Activated T-cell treated with anti-CD3 and anti-CD28 coated beads for 48 hours (primary cell): ENCODE results near the gene FAM222A.

Experiments used
- DNase-seq: peaks from one replicate; pipeline ENCODE4 v3.0.0-alpha.2; 2020; ENCODE audit warnings: low read depth

FAM222A gene

DNA sequence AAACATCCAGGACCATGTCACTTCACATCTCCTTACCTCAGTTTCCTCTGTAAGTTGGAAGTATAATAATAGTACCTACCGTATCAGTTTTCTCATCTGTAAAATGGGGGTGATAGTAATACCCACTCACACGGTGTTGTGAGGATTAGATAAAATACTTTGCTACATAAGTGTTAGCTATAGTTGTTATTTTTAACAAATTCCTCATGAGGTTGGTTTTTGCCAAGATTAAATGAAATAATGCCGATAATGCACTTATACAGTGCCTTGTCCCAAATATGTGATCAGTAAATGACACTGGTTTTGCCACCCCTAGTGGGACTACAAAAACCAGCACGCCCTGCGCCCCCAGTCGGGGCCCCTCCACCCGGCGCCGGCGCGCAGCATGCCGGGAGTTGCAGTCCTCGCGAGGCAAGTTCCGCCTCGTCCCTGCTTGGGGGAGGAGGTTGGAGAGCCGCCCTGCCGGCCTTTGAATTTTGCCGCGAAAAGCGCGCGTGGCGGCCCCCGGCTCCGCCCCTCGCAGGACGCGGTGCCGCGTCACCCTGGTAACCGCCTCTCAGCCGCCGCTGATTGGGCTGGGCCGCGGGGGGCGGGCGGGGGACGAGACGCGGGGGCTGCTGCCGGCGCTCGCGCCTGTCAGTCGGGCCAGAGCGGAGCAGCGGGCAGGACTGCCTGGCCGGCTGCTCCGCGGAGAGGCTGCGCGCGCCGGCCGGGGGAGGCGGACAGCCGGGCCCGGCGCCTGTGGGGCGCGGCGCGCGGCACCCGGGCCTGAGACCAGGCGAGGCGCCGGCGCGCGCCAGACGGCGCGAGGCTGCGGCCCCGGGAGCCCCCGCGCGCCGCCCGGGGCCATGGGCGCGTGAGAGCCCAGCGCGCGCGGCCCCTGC is at the start of gene FAM222A:
Gene FAM222A (plus strand): TSS at position 639 of the 884 bp plus-strand sequence. CDS start 30,322 bp downstream, outside the sequence.
- DNase-seq = peak; percentile 94

DNA sequence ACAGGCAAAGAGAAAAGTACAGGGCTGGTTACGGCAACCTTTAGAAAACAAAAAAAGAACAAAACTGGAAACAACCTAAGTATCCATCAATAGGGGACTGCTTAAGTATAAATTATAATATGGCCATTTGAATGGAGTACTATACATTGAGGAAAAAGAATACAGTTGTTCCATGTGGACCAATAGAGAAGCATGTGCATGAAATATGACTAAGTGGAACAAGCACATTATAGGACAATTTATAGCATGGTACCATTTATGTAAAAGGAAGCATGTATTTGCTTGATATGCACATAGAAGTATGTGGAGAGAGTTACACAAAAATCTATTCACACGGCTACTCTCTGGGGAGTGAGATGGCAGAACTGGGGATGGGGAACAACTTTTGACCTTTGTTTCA is 49.2 kb upstream of the FAM222A start:
- DNase-seq = no peak

DNA sequence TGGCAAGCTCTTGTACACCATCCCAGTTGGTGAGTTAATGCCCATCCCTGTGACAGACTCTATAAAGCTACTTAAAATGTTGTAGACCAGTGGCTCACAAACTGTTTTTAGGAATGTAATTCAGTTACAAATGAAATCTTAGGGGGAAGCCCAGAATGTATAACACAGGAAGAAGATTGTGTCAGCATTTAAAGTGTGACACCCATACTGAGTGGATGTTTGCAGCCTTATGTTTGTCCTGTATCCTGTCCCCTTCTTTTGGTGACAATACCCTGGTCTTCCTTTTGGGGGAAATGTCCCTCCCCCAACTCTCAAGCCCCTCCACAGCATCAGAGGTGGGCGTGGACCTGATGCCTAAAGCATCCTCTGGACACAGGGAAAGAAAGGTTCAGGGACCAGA is 47.6 kb upstream of the FAM222A start:
- no peak for DNase-seq

DNA sequence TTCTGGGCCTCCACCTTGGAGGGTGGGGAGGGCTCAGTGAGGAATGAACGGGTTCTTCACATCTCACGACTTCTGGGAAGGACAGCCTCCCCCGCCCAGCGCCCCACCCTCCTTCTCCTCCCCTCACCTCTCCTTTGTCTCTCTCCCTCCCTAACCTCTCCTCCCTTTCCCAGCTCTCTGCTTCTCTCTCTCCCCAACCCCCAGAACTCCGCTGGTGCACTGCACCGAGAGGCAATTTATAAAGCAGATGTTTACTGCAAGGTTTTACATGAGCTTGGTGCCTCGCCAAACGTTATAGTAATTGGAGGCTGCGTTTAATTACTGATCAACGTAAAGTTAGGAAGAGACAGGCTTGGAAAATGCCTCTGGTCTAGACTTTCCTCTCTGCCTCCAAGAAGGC is 42.9 kb upstream of the FAM222A start:
- DNase-seq = no peak

DNA sequence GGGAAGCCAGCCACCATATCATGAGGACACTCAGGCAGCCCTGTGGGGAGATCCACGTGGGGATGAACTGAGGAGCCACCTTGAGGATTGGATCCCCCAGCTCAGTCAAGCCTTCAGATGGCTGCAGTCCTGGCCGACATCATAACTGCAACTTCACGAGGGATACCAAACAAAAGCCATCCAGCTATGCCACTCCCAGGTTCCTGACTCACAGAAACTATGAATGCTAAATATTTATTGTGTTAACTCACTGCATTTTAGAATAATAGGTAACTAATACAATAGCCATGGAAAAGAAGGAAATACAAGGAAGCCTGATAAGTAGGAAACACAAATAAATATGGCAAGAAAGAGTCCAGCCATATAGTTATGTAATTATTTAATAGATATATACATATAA is 42.1 kb upstream of the FAM222A start:
- DNase-seq = no peak

DNA sequence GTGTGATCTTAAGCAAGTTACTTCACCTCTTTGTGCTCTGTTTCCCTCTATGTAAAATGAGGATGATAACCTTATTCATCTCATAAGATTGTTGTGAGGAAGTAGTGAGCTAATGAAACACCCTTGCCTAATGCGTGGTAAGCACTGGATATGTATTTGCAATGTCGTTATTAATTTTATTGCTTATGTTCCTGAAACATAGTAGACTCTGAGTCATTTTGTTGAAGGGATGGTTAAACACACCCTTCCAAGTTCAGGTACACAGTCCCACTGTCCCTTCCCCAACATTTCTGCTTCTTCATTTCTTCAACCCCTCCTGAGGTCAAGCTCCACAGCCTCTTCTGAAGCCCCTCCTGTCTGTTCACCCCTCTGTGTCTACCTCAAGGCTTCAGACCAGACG is 40.2 kb upstream of the FAM222A start:
- no peak for DNase-seq

DNA sequence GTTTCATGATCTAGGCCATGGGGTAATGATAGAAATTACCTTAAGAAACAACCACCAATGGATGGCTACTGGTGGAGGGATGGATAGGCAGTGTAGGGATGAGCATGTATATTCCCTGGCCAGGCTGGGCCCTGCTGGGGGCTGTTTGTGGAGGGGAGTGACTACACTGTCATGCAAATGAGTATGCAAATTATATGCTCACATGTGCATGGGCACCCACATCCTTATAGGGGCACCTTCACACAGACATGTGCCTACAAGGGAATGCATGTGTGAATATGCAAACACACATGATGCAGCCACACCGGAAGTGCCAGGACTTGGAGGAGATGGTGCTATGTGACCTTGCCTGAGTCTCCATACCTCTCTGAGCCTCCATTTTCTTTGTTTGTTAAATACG is 39.7 kb upstream of the FAM222A start:
- DNase-seq = no peak

DNA sequence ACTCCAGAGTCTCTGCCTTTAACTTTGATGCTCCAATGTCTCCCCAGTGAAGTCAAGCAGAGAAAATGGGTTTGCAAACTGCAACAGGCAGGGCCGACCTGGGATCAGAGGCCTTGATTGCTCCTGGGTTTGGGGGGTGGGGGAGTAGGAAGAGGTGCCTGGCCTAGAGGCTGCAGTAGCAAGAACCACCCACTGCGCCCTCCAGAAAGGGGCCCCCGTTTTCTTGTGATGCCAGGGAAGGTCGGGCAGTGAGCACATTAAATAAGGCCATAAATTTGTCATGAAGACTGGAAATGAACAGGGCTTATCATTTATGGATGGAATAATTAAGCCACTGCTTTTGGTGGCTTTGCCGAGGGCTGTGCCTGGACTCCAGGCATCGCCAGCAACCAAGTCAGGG is 38.2 kb upstream of the FAM222A start:
- DNase-seq = no peak

DNA sequence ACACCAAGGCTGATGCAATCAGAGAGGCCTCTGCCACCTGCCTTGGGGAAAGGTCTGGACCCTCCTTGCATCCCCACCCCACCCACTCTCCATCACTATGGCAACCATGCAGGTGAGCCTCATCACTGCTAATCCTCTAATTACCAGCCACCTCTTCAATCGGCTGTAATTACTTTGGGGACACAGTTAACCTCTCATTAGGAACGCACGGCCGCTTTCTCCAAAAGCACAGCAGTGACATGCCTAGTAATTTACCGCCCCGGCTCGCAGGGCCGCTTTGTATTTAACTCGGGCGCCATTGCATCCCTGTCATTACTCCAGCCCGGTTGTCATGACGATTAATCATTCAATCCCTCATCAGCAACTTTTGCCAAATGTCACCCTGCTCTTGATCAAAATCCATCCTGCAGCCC is 36.3 kb upstream of the FAM222A start:
- no peak for DNase-seq

DNA sequence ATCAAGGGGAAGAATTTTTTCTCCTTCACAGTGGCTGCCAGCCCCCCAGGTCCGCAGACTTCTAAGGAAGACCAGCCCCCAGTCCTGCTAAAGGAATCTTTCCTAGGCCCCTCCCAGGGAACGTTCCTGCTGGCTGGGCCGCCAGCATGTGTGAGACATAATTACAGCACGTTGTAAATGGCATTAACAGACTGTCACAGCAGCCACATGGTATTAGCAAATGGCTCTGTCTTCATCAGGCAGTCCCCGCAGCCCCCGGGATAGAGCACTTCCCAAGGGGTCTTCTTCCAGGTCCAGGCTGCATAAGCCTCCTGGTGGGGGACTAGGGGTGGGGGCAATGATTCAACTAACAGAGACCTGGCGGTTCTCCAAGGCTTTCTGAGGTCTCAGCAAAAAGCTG is 34.9 kb upstream of the FAM222A start:
- no peak for DNase-seq

DNA sequence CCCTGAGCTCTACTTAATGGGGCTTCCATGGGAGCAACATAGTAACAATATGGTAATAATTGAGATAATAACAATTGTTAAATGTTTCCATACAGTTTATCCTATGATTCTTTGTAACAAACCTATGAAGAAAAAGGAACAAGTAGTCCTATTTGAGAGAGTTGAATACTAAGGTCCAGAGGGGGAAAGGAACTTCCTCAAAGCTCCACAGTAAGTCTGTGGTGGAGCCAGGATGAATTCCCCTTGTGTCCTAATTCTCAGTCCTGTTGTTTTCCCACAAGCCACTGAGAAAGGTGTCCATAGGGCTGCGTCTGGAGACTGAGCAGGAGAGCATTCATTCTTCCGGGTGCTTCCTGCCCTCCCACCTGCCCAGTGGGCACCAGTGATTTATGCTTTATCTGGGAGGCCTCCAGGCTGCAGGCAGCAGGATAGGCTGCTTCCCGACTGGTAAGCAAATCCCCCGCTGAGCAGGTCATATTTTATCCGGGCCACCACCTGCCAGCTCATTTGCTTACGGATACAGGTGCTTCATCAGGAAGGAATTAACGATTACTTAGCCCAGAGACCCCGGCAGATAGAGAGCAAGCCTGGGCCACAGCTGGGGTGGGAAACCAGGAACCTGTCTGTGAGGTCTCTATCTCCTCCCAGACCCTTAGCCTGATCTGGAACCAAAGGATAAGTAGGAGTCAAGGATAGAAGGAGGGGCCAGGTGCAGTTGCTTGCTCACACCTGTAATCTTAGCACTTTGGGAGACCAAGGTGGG is 33.9 kb upstream of the FAM222A start:
- DNase-seq = no peak

DNA sequence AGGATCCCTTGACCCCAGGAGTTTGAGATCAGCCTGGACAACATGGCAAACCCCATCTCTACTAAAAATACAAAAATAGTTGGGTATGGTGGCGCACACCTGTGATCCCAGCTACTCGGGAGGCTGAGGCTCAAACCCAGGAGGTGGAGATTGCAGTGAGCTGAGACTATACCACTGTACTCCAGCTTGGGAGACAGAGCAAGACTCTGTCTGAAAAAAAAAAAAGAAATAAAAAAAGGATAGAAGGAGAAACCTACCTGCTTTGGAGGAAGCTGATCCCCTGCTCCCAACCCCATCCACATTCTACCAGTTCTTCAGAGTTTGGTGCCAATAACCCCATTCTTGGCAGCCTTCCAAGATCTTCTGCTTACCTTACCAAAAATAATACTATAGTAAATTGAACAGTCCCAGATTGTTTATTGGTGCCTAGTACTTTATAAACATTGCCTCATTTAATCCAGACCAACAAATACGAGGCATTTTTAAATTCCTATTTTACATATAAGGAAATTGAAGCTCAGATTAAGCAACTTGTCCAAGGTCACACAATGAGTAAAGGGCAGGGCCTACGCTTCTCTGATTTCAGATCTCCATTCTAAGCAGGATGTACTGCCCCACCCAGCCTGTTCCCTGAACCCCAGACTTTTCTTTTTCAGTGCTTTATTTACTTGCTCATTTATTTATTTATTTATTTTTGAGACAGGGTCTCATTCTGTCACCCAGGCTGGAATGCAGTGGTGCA is 33.2 kb upstream of the FAM222A start:
- DNase-seq = no peak

DNA sequence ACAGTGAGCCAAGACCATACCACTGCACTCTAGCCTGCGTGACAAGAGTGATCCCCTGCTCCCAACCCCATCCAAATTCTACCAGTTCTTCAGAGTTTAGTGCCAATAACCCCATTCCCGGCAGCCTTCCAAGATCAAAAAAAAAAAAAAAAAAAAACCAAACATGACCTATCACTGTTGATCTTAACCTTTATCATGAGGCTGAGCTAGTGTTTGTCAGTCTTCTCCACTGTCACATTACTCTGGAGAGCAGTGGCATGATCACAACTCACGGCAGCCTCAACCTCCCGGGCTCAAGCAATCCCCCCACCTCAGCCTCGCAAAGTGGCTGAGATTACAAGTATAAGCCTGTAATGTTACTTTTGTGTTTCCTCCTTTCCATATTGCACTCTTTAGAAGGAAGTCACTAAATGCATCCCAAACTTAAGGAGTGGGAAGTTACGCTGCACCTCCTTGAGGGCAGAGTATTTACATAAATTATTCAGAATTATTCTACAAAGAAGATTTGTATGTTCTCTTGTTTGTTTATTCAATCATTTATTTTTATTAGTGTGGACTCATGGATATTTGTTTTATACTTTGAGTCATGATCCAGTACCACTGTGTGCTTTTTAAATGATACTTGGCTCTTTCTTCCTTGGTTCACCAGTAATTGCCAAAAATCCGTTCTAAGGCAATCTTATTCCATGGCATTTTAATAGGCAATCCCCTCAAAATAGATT is 31.5 kb upstream of the FAM222A start:
- no peak for DNase-seq

DNA sequence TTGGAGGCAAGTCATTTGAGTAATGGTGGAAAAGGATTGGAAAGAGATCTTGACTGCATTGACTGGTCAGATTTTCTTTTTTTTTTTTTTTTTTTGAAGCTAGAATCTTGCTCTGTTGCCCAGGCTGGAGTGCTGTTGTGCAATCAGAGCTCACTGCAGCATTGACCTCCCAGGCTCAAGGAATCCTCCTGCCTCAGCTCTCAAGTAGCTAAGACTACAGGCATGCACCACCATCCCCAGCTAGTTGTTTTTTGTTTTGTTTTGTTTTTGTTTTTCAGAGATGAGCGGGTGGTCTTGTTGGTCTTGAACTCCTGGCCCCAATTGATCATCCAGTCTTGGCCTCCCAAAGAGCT is 30.9 kb upstream of the FAM222A start:
- no peak for DNase-seq

DNA sequence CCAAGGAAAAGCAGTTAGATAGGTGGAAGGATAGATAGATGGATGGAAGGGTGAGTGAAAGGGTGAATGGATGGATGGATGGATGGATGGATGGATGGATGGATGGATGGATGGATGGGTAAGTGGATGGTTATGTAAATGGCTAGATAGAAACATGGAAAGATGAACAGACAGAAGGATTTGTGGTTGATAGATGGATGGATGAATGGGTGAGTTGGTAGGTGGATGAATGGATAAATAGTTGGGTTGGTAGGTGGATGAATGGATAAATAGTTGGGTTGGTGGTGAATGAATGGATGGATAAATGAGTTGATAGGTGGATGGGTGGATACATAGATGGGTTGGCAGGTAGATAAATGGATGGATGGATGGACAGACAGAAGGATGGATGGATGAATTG is 30.3 kb upstream of the FAM222A start:
- DNase-seq = no peak

DNA sequence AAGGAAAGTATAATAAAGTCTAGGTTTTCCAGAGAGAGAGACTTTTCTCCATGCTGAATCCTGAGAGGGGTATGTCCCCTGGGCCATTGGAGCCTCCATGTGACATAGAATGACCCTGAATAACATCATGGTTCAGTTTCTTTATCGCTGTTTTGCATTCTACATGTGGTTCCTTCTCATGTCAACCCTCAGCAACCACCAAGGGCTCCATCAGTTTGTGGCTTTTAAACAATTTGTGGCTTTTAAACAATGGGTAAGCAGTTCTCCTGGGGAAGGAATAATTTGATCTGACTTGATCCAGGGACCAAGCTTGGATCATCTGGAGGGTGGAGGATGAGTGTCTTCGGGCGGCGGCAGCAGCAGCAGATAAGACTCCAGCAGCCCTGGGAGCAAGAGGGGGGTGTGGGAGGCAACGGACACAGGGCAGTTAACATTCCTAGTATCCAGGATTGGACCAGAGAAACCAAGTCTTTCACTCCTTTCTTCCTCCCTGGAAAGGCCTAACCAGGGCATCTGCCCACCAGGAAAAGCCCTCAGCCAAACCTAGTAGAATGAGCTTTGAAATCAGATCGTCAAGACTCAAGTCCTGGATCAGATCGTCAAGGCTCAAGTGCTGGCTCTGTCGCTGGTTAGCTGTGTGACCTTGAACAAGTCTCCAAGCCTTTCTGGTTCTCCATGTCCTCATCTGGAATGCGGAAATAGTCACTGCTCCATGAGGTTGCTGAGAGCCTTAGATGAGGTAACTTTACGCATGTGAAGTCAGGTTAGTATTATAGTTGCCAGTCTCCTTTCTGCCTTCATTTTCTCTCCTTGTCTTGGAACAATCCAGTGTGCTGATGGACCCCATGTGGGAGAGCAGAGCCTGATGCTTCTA is 27.8 kb upstream of the FAM222A start:
- DNase-seq = no peak

DNA sequence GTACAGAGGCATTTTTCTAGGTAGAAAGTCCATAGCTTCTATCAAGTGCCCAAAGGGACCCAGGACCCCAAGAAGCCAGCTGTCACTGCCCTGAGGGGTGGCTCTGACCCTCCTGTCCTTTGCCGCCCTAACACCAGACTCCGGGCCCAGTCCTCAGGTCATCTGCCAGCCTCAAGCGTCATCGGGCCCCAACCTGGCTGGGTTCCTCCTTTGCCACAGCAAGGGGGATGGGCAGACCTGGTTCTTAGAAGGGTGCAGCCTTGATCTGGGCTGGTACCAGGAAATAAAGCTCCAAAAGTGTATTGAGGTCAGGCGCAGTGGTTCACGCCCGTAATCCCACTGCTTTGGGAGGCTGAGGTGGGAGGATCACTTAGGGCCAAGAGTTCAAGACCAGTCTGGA is 27.1 kb upstream of the FAM222A start:
- no peak for DNase-seq

DNA sequence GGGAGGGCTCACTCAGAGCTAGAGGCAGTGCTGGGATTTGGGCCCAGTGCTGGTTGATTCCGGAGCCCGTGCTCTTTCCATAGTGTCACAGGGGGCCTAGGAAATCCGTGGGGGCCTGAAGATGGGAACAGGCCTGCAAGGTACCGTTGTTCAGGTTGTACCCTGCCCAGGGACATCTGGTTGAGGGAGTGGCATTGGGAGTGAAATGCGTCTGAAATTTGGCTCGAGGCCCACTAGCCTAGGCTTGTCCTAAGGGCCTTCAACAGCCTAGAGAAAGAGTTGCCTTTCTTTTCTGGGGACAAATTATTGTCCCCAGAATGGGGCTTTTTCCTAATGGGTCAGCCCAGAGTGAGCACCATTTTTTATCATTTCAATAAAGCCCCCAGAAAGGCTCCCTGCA is 26.4 kb upstream of the FAM222A start:
- no peak for DNase-seq

DNA sequence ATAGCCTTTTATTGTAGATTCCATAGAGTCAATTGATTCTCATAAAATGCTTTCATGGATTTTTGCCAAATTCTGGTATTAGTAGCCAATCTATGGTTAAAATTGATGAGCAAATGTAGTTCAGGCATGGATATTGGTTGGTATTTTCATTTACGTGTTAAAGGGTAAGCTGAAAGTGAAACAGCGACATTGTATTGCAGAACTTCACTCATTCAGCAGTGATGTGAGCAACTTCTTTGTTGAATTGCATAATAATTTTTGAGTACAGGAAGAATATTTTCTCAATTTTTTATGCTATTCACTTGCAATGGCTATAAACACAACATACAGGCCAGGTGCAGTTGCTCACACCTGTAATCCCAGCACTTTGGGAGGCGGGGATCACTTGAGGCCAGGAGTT is 24.2 kb upstream of the FAM222A start:
- no peak for DNase-seq

DNA sequence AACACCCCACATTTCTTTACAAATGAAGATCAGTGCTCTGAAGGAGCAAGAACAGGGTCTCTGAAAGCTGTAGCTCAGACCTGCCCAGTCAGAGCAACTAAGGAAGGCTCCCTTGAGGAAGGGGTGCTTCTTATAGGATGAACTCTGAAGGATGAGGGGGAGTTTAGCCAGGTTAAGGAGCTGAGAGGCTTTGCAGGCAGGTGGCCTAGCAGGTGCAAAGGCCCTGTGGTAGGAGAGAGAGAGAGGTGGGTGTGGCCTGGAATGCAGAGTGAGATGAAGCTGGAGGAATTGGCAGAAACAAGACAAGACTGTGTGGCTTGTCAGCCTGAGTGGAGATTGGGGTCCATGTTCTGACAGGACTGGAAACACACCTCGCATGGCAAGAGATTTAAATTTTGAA is 20.5 kb upstream of the FAM222A start:
- no peak for DNase-seq
